HG02798 (cell line): ENCODE data around the gene SIGLEC1.

ENCODE experiments used
- ATAC-seq: cut with Tn5 transposase; IDR thresholded peaks from one replicate; pipeline ENCODE4 v1.9.1; 2021; ENCODE audit warnings: mild to moderate bottlenecking; ENCODE audit not compliant: unreplicated experiment, poor library complexity

Gene SIGLEC1

GRCh38 chr20:3744806-3745685 lies 32.6 kb upstream of the SIGLEC1 start:
- ATAC-seq: no peak

GRCh38 chr20:3744037-3744436 lies 31.6 kb upstream of the SIGLEC1 start:
- ATAC-seq: no peak

- ATAC-seq: no peak
These were observed 30.9 kb upstream of the SIGLEC1 start for GRCh38 chr20:3743251-3743650.

GRCh38 chr20:3741836-3742458 lies 29.5 kb upstream of the SIGLEC1 start:
- no peak for ATAC-seq

DNA sequence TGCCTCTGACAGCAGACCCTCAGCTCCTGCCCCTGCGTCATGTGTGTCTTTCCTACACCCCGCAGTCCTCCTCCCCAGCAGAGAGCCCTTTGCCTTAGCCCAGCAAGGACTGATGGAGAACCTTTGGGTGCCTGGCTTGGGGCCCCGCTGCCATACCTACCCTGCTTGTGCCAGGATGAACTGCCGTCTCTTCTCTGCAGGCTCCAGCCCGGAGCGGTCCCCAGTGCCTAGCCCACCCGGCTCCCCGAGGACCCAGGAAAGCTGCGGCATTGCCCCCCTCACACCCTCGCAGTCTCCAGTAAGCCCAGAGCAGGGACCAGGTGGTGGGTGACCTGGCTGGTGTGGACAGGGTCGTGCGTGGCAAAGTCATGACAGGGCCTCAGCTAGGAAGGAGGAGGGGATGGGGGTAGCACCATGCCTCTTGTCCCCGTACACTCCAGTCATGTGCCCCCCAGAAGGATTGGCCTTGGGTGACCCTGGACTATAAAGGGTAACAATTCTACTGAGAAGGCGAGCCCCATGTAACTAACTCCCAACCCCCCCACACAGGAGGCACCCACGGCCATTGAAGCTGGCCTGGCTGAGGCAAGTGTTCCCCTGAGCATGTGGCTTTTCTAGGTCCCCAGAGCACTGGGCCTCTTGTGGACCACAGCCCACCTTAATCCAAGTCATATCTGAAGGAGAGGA lies 28.4 kb upstream of the SIGLEC1 start:
- ATAC-seq: no peak

DNA sequence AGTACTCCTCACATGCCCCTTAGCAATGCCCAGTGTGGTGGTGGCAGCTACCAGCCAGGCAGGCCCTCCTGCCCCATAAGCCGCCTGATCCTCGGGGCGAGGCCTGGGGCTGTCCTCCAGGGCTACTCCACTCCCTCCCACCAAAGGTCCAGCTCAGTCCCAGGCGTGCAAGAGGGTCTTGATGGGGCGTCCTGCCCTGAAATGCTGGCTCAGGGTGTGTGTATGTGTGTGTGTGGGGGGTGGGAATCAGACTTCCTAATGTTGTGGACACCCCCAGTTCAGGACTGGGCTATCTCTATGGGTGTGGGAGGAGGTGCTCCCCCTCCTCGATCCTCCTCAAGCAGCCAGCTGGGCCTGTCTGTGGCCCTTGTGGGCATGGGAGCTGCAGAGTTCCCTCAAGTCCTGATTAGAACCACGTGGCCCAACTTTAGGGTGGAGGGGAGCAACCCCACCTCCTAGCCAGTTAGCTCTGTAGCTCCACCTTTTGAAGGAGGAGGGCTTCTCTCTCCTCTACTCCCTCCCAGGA lies 27.6 kb upstream of the SIGLEC1 start:
- no peak for ATAC-seq

- ATAC-seq: no peak
These were observed 26.9 kb upstream of the SIGLEC1 start for GRCh38 chr20:3739054-3739925.

- no peak for ATAC-seq
These were observed 26.0 kb upstream of the SIGLEC1 start for GRCh38 chr20:3738111-3739053.

- ATAC-seq: no peak
These were observed 23.4 kb upstream of the SIGLEC1 start for GRCh38 chr20:3735768-3736167.

GRCh38 chr20:3734111-3734843 lies 21.9 kb upstream of the SIGLEC1 start:
- ATAC-seq: no peak

- no peak for ATAC-seq
These were observed 21.0 kb upstream of the SIGLEC1 start for GRCh38 chr20:3733119-3733995.

DNA sequence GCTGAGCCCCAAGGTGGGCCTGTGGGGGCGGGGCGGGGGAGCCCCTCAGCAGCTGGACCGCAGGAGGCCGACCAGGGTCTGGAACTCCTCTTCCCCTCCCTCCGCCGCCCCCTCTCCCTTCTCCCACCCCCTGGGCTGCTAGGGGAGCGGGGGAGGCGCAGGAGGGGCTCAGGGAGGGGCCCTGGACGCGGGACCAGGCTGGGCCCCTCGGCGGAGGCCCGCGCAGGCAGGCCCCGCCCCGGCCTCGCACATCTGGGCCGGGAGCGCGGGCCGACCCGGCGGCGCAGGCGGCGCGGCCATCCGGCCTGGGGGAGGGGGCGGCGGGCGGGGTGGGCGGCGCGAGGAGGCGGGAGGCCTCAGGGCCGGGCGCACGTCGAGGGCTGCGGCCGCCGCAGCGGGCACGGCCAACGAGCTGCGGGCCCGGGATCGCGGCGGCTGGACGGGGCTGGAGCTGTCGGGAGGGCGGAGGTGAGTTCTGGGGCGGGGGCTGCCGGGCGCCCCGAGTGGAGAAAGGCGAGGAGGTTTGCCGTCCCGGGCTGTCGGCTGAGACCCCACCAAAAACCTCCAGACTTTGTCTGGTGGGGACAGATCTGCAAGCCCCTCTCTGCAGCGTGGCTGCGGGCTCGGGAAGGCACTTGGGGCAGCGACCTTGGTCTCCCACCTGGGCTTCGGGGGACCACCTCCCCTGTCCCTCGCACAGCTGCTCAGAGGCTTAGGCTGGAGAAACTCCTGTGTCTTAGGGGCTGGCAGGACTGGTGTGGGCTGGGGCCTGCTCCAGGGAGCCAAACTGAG lies 20.1 kb upstream of the SIGLEC1 start, which contains the start of gene HSPA12B:
Gene HSPA12B (plus strand): TSS at position 359 of the 792 bp plus-strand sequence. CDS start 5,990 bp downstream, outside the sequence.
- no peak for ATAC-seq

GRCh38 chr20:3731944-3732326 lies 19.5 kb upstream of the SIGLEC1 start:
- no peak for ATAC-seq

- ATAC-seq: no peak
These were observed 18.6 kb upstream of the SIGLEC1 start for GRCh38 chr20:3730803-3731672.

DNA sequence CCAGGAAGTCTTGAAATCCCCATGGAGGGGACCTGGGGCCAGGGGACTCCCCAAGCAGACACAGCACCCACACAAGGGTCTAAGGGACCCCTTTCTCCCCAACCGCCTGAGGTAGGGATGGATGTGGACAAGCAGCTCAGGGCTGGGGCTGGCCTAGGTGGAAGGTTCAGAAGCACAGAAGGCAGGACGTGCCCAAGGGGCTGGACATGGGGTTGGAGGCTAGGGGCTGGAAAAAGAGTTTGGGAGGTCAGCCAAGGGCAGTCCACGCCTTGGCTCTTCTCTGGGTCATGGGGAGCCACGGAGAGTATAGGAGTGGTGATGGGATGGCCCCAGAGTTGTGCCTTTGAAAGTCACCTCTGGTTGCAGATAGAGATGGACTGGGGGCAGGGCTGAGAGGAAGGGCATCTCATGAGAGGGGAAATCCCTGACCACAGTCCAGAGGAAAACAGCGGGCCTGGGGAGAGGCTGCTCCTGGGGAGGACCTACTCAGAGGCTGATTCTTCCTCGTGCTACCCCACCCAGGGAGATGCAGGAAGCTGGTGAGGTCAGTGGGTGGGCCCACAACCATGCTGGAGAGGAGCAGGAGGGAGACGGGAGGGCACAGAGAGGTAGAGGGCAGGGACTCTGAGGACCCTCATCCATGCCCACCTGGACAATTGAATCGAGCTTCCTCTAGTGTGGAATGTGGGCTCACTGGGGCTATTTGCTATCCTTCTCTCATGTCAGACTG lies 17.6 kb upstream of the SIGLEC1 start:
- ATAC-seq: no peak
